DOHH2 (cell line): ENCODE results near the gene BTBD6.

ENCODE experiments used
- H3F3A ChIP-seq: fragments of 200-600 bp; sonication (generic), shearing (Covaris generic); 2 replicates; pipeline ENCODE4 v1.6.0; 2016; ENCODE audit warnings: antibody characterized with exemption, mild to moderate bottlenecking; ENCODE audit not compliant: control insufficient read depth, insufficient read depth
- H3K27ac ChIP-seq: fragments of 200-600 bp; sonication (generic); 2 replicates; pipeline ENCODE4 v1.5.1; 2014; ENCODE audit warnings: low read depth, mild to moderate bottlenecking, low read length, moderate library complexity
- H3K27me3 ChIP-seq: fragments of 200-600 bp; sonication (generic); 2 replicates; pipeline ENCODE4 v1.6.1; 2014; ENCODE audit warnings: mild to moderate bottlenecking, low read length, mixed read lengths; ENCODE audit not compliant: control insufficient read depth
- H3K36me3 ChIP-seq: fragments of 200-600 bp; sonication (generic); 2 replicates; pipeline ENCODE4 v1.6.1; 2014; ENCODE audit warnings: mild to moderate bottlenecking, low read length, moderate library complexity, mixed read lengths; ENCODE audit not compliant: control insufficient read depth
- H3K4me1 ChIP-seq: fragments of 200-600 bp; sonication (generic); 2 replicates; pipeline ENCODE4 v1.6.1; 2014; ENCODE audit warnings: mild to moderate bottlenecking, low read length, mixed read lengths; ENCODE audit not compliant: control insufficient read depth
- H3K4me2 ChIP-seq: fragments of 200-600 bp; sonication (generic); 2 replicates; pipeline ENCODE4 v1.6.0; 2014; ENCODE audit warnings: mild to moderate bottlenecking, low read length, moderate library complexity
- H3K4me3 ChIP-seq: fragments of 200-600 bp; sonication (generic); 2 replicates; pipeline ENCODE4 v1.5.1; 2014; ENCODE audit warnings: mild to moderate bottlenecking, low read length, mixed read lengths
- H3K79me2 ChIP-seq: fragments of 200-600 bp; sonication (generic); 2 replicates; pipeline ENCODE4 v1.6.1; 2014; ENCODE audit warnings: mild to moderate bottlenecking, low read length, mixed read lengths; ENCODE audit not compliant: control insufficient read depth
- H3K9me2 ChIP-seq: fragments of 200-600 bp; sonication (generic); replicated peaks from 2 replicates; pipeline ENCODE4 v1.6.1; 2014; ENCODE audit warnings: mild to moderate bottlenecking, low read length, mixed read lengths; ENCODE audit not compliant: control insufficient read depth
- H3K9me3 ChIP-seq: fragments of 200-600 bp; sonication (generic); 2 replicates; pipeline ENCODE4 v1.6.1; 2014; ENCODE audit warnings: antibody characterized with exemption, low read length, mixed read lengths; ENCODE audit not compliant: control insufficient read depth, insufficient read depth
- H4K20me1 ChIP-seq: fragments of 200-600 bp; sonication (generic); 2 replicates; pipeline ENCODE4 v1.6.0; 2014; ENCODE audit warnings: low read depth, mild to moderate bottlenecking, antibody characterized with exemption, low read length, moderate library complexity; ENCODE audit not compliant: control insufficient read depth, insufficient read depth
- EZH2phosphoT487 ChIP-seq: fragments of 200-600 bp; sonication (generic); IDR thresholded peaks from 2 replicates; pipeline ENCODE4 v1.6.1; 2017; ENCODE audit warnings: borderline replicate concordance, mild to moderate bottlenecking, antibody characterized with exemption, low read length, moderate library complexity, mixed read lengths
- TF ChIP-seq, protein P1 (sequence below): fragments of 200-600 bp; sonication (generic); IDR thresholded peaks from one replicate; pipeline ENCODE4 v1.5.1; 2014; ENCODE audit warnings: antibody characterized with exemption, mild to moderate bottlenecking, low read depth, low read length; ENCODE audit not compliant: poor library complexity, severe bottlenecking

The BTBD6 gene

GRCh38 chr14:105204931-105205672, 43.2 kb upstream of the BTBD6 start:
- Histone ChIP-seq H3K4me2 (no peak overlapping the region), H3K4me3 (no peak overlapping the region), H3F3A (no peaks in the 10 kb centered on the region), H3K27ac (no peak overlapping the region), H3K79me2 (no peaks in the 10 kb centered on the region), H3K4me1 (no peaks in the 10 kb centered on the region), H4K20me1 (no peaks in the 10 kb centered on the region; the same call in none of the 2 replicates), H3K9me3 (no peaks in the 10 kb centered on the region), H3K36me3 (no peaks in the 10 kb centered on the region), H3K27me3 (peaks cover 21% of the 10 kb centered on the region), H3K9me2 (no peaks in the 10 kb centered on the region)
- TF ChIP-seq EZH2phosphoT487: no peak
- TF ChIP-seq, protein P1, sequence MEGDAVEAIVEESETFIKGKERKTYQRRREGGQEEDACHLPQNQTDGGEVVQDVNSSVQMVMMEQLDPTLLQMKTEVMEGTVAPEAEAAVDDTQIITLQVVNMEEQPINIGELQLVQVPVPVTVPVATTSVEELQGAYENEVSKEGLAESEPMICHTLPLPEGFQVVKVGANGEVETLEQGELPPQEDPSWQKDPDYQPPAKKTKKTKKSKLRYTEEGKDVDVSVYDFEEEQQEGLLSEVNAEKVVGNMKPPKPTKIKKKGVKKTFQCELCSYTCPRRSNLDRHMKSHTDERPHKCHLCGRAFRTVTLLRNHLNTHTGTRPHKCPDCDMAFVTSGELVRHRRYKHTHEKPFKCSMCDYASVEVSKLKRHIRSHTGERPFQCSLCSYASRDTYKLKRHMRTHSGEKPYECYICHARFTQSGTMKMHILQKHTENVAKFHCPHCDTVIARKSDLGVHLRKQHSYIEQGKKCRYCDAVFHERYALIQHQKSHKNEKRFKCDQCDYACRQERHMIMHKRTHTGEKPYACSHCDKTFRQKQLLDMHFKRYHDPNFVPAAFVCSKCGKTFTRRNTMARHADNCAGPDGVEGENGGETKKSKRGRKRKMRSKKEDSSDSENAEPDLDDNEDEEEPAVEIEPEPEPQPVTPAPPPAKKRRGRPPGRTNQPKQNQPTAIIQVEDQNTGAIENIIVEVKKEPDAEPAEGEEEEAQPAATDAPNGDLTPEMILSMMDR: no peak

DNA sequence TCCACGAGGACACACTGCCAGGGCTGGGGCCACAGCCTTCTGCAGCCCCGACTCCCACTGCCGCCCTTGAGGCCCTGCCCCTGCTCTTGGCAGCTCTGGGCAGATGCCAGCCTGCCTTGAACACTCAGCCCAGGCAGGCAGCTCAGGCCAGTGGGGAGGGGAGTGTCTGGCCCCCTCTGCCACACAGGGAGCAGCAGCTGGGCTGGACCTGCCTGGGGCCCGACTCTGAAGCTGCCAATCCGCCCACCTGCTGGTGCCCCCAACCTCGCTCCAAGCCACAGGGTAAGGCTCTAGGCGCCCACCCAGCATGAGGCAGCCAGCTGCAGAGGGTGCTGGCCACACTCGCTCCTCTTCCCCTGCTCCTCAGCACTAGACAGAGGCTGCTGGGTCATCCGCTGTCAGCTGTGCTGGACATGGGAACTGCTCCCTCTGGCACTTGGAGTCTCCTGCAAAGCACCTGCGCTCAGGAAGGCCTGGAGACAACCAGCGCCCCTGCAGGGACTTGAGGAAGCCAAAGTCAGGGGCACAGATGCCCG, 42.6 kb upstream of the BTBD6 start:
- no peaks in the 10 kb centered on the region for H3K4me1 ChIP-seq
- no peak overlapping the region for H3K27ac ChIP-seq
- no peaks in the 10 kb centered on the region; the same call in none of the 2 replicates for H4K20me1 ChIP-seq
- H3K4me3 ChIP-seq: no peak overlapping the region
- no peaks in the 10 kb centered on the region for H3K36me3 ChIP-seq
- H3K79me2 ChIP-seq: no peaks in the 10 kb centered on the region
- no peaks in the 10 kb centered on the region for H3F3A ChIP-seq
- TF ChIP-seq EZH2phosphoT487: no peak
- TF ChIP-seq, protein P1: no peak
- H3K9me3 ChIP-seq: no peaks in the 10 kb centered on the region
- peaks cover 19% of the 10 kb centered on the region for H3K27me3 ChIP-seq
- H3K4me2 ChIP-seq: no peak overlapping the region
- no peaks in the 10 kb centered on the region for H3K9me2 ChIP-seq

- H4K20me1 ChIP-seq: no peaks in the 10 kb centered on the region; the same call in none of the 2 replicates
- H3F3A ChIP-seq: no peaks in the 10 kb centered on the region
- H3K4me3 ChIP-seq: no peak overlapping the region
- no peaks in the 10 kb centered on the region for H3K36me3 ChIP-seq
- TF ChIP-seq, protein P1: no peak
- no peak for TF ChIP-seq EZH2phosphoT487
- no peaks in the 10 kb centered on the region for H3K4me1 ChIP-seq
- H3K9me2 ChIP-seq: no peaks in the 10 kb centered on the region
- H3K79me2 ChIP-seq: no peaks in the 10 kb centered on the region
- peaks cover 8% of the 10 kb centered on the region for H3K27me3 ChIP-seq
- H3K27ac ChIP-seq: no peak overlapping the region
- no peak overlapping the region for H3K4me2 ChIP-seq
- no peaks in the 10 kb centered on the region for H3K9me3 ChIP-seq
Measured at GRCh38 chr14:105206873-105207272, 41.5 kb upstream of the BTBD6 start.
